HG02678 (cell line): Measurements from ENCODE around the gene MAN2A2.

Source experiments
- ATAC-seq: cut with Tn5 transposase; IDR thresholded peaks from one replicate; pipeline ENCODE4 v1.9.1; 2021; ENCODE audit warnings: mild to moderate bottlenecking, moderate library complexity; ENCODE audit not compliant: unreplicated experiment

Gene MAN2A2

DNA sequence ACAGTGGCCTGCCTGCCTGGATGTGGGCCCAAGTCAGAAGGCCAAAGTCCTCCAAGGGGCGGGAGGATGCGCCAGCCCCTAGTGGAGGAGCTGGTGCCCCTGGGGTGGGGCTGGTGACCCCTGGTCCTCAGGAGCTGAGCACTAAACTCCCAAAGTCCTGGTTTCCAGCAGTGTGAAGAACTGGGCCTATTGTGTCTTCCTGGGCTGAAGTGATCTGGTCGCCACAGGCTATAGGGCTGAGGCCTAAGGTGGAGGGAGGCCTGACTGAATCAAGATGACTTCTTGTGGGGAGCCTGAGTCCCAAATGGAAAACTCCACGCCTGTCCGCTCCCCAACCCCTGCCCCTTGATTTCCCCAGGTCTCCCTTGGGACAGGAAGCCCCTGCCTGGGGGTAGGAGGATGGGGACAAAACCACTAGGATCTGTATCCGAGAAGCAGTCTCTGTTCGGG is 19.6 kb upstream of the MAN2A2 start:
- no peak for ATAC-seq

DNA sequence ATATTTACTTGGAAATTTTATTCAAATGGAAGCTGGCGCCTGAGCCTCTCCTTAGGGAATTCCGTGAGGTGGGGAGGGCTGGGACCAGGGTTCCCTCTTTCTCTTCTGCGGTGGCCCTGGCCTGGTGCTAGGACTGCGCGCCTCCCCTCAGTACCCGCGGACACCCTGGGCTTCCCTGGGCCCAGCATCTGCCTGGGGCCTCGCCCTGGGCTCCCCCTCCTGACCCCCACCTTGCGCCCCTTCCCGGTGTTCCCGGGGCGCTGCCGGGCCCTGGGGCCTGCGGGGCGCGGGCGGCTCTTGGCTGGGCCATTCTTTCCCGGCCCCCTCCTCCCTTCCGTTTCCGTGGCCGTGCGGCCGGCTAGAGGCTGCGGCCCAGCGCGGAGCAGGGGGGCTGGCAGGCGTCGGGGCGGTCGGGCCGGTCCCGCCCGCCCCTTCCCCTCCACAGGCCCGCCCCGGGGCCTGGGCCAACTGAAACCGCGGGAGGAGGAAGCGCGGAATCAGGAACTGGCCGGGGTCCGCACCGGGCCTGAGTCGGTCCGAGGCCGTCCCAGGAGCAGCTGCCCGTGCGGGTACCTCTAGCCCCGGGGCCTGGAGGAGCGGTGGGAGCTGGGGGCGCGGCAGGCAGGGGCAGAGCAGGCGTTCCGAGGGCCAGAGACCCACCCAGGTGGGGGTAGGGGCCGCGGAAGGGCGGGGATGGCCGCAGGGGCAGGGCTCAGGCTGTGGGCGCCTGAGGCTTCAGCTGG is 19.0 kb upstream of the MAN2A2 start, which contains the start of gene FES:
Gene FES, plus strand, starts transcription at position 529 of the 743 bp plus-strand sequence. CDS start 542 bp downstream, outside the sequence.
- no peak for ATAC-seq

DNA sequence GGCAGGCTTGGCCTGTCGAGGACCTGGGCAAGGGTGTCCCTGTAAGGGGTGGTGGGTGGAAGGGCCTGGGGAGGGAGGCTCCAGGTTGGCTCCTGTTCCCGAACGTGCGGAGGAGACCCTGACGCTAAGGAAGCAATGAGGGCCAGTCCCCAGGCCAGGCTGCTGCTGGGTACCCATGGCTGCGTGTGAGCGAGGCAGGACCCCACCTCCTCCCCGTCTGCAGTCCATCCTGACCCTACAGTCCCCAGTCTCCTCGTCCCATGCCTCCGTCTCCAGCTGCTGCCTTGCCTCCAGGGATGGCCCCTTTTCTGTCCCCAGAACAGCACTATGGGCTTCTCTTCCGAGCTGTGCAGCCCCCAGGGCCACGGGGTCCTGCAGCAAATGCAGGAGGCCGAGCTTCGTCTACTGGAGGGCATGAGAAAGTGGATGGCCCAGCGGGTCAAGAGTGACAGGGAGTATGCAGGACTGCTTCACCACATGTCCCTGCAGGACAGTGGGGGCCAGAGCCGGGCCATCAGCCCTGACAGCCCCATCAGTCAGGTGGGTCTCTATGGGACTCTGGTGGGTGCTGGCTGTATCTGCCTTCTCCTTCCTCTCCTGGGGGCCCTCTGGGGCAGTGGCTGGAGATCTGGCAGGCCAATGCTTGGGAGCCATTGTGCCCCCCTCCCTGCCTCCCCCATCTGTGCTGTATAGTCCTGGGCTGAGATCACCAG is 18.2 kb upstream of the MAN2A2 start:
- no peak for ATAC-seq

DNA sequence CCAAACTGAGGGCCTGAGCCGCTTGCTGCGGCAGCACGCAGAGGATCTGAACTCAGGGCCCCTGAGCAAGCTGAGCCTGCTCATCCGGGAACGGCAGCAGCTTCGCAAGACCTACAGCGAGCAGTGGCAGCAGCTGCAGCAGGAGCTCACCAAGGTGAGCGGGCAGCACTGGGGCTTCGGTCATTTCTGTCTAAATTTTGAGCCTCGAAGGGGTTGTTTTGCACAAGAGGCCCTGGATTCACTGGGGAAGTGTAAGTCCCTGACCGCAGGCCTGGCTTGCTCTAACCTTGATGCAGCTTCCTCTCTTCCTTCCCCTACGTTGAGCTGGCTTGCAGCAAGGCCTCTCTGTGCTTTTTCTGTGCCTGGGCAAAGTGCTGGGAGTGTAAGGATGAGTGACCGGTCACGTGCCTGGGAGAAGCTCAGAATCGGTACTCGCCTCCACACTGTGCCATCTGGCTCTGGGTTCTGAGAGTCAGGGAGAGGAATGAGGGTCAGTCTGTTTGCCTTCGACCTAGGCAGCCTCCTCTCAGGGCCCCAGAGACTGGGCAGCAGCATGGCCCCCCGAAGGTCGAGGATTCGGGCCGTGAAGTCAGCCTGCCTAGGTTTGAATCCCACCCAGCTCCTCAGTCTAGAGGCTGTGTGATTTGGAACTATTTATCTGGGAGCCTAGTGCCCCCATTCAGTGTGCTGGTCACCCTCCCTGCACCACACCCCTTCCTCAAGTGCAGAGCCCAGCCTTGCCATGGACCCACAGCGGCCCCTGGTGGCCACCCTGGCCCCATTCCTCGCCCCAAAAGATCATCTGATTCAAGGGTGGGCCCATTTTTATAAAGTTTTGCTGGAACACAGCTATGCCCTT is 17.4 kb upstream of the MAN2A2 start:
- peak; percentile 45 for ATAC-seq

DNA sequence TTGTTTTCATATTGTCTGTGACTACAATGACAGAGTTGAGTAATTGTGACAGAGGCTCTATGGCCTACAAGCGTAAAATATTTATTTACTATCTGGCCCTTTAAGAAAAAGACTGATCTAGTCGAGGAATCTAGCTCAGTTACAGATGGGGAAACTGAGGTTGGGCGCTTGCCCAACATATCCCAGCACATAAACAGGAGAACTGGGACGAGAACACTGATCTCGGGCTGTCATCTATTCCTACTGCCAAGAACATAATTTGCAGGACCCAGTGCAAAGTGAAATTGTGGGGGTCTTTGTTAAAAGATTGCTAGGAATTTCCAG is 16.8 kb upstream of the MAN2A2 start:
- ATAC-seq: no peak

DNA sequence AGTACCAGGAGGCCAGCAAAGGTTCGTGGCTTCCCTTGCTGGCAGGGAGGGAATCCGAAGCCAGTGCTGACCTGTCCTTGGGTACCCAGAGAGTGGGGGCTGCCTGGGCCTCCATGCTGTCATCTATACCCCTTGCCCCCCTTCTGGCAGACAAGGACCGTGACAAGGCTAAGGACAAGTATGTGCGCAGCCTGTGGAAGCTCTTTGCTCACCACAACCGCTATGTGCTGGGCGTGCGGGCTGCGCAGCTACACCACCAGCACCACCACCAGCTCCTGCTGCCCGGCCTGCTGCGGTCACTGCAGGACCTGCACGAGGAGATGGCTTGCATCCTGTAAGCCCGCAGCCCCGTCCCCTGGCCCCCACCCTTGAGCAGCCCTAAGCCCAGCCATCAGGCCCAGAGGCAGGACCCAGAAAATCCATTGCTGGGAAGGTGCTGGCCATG is 16.0 kb upstream of the MAN2A2 start:
- ATAC-seq: no peak

DNA sequence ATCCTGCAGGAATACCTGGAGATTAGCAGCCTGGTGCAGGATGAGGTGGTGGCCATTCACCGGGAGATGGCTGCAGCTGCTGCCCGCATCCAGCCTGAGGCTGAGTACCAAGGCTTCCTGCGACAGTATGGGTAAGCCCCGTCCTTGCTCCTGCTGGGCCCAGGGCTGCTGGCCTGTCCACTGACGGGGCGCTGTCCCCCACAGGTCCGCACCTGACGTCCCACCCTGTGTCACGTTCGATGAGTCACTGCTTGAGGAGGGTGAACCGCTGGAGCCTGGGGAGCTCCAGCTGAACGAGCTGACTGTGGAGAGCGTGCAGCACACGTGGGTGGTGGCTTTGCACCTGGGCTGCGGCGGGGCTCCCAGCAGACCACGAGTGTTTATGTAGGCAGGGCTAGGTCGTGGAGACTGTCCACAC is 13.8 kb upstream of the MAN2A2 start:
- no peak for ATAC-seq

DNA sequence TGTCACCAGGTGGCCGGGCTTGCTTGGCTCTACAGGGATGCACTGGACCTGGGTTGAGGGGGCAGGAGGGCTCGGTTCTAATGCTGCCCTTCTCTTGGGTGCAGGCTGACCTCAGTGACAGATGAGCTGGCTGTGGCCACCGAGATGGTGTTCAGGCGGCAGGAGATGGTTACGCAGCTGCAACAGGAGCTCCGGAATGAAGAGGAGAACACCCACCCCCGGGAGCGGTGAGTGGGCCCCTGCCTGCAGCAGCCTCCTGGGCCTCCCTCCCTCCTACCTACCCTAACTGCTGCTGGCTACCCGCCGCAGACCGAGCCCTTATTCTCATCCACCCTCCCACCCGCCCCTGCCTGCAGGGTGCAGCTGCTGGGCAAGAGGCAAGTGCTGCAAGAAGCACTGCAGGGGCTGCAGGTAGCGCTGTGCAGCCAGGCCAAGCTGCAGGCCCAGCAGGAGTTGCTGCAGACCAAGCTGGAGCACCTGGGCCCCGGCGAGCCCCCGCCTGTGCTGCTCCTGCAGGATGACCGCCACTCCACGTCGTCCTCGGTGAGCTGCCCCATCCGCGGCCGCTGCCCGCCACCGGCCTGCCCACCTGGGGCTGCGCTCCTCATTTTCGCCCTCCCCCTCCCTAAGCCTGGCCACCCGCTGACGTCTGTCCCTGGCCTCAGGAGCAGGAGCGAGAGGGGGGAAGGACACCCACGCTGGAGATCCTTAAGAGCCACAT is 13.2 kb upstream of the MAN2A2 start:
- ATAC-seq: no peak

DNA sequence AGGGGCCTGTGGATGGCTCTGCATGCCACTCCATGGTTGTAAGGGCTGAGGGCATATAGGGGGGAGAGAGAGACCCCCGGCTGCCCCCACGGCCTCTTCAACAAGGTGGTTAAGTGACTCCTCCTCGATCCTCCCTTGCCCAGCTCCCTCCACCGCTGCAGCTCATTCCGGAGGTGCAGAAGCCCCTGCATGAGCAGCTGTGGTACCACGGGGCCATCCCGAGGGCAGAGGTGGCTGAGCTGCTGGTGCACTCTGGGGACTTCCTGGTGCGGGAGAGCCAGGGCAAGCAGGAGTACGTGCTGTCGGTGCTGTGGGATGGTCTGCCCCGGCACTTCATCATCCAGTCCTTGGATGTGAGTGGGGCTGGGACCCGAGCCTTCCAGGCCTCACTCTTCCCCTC is 12.3 kb upstream of the MAN2A2 start:
- ATAC-seq: no peak

DNA sequence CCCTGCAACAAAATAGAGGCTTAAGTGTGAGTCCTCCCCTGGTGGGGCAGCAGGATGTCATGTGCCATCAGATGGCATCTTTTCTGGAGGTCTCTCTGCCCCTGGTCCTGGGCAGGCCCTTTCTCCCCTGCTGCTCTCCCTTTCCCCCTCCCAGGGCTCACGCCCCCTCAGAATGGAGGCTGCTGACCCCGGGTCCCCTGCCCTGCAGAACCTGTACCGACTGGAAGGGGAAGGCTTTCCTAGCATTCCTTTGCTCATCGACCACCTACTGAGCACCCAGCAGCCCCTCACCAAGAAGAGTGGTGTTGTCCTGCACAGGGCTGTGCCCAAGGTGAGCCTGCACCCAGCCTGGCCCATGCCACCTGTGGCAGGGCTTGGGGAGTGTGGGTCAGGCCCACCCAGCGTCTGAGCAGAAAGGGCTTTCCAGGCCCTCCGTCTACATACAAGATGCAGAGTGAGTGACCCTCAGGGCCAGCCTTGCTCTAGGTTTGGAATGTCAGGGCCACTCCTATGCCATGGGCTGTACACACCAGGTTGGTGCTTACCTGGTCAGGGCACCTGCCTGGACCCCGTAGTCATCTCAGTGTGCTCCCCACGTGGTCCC is 11.7 kb upstream of the MAN2A2 start:
- no peak for ATAC-seq

DNA sequence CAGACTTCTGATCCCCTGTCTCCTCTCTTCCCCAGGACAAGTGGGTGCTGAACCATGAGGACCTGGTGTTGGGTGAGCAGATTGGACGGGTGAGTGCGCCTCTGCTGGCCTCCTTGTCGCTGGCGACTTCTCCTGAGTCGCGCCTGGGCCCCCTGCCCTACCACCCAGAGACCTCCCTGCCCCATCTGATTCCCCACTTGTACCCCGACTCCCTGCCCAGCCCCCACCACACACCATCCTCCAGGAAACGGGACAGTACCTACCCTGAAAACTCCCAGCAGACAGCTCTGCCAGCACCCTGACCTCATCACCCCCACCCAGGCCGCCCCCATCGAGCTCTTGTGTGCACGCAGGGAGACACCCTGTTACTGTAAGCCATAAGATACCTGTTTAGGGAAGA is 11.1 kb upstream of the MAN2A2 start:
- no peak for ATAC-seq

DNA sequence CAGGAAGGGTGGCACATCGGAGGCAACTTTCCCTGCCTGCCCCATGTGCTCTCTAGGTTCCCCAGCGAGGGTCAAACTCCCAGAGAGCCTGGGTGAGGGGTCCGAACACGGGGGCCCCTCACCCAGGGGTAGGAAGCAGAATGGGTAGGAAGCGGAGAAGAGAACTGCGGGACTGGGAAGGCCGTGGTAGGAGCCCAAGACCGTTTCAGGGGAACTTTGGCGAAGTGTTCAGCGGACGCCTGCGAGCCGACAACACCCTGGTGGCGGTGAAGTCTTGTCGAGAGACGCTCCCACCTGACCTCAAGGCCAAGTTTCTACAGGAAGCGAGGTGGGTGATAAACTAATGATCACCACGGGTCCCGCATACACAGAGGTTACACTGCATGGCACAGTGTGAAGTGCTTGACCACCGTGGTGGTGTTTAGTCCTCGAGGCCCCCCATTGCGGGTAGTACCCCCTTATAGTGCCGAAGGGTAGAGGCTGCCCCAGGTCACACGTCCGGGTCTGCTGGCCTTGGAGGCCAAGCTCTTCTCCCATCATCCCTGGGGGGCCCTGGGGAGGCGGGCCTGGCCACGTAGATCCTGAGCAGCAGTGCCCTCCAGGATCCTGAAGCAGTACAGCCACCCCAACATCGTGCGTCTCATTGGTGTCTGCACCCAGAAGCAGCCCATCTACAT is 10.5 kb upstream of the MAN2A2 start:
- ATAC-seq: no peak

DNA sequence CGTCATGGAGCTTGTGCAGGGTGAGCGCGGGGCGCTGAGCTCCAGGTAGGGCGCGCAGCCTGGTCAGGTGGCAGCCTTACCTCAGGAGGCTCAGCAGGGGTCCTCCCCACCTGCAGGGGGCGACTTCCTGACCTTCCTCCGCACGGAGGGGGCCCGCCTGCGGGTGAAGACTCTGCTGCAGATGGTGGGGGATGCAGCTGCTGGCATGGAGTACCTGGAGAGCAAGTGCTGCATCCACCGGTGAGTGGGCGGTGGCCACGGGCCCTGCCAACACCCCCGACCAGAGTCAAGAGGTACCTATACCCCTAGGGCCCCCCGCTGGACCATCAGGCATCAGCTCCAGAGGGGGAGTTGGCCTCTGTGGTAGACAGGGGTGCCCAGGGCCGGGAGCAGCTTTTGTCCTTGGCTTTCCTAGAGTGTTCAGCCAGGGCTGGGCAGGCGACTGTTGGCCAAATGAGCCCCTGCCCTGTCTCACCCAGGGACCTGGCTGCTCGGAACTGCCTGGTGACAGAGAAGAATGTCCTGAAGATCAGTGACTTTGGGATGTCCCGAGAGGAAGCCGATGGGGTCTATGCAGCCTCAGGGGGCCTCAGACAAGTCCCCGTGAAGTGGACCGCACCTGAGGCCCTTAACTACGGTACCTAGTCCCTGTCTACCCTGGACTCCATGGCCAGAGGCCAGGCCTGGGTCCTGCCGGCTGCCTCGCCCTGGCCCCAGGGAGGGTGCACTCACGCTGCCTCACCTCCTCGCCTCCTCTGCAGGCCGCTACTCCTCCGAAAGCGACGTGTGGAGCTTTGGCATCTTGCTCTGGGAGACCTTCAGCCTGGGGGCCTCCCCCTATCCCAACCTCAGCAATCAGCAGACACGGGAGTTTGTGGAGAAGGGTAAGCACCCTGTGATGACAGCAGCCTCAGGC is 9.7 kb upstream of the MAN2A2 start:
- ATAC-seq: no peak

DNA sequence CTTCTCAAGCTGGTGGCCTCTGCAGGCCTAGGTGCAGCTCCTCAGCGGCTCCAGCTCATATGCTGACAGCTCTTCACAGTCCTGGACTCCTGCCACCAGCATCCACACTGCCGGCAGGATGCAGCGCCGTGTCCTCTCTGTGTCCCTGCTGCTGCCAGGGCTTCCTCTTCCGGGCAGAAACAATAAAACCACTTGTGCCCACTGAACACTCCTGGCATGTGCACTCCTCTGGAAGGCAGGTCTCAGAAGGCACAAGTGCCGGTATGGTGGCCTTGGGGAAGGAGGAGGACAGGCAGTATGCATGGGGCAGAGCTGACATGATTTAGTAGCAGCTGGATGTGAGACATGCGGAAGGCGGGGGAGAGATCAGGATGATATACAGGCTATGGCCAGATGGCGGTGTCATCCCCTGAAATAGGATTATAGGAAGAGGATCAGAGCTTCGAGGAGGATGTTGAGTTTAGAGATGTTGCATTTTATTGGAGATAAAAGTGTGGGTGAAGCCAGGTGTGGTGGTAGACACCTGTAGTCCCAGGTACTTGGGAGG is 7.5 kb upstream of the MAN2A2 start:
- ATAC-seq: no peak

DNA sequence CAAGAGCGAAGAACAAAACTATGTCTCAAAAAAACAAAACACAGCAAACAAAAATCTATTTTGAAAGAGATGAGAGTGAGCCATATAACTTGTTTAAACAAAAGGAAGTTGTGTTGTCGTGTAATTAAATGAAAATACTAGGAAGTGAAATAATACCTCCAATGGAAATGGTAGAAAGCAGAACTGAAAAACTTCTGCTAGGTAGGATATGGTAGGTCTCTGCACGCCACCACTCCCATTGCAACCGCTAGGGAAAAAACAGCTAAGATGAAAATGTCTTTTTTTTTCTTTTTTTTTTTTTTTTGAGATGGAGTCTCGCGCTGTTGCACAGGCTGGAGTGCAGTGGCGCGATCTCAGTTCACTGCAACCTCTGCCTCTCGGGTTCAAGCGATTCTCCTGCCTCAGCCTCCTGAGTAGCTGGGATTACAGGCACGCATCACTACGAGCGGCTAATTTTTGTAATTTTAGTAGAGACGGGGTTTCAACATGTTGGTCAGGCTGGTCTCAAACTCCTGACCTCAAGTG is 5.9 kb upstream of the MAN2A2 start:
- peak; percentile 45 for ATAC-seq

DNA sequence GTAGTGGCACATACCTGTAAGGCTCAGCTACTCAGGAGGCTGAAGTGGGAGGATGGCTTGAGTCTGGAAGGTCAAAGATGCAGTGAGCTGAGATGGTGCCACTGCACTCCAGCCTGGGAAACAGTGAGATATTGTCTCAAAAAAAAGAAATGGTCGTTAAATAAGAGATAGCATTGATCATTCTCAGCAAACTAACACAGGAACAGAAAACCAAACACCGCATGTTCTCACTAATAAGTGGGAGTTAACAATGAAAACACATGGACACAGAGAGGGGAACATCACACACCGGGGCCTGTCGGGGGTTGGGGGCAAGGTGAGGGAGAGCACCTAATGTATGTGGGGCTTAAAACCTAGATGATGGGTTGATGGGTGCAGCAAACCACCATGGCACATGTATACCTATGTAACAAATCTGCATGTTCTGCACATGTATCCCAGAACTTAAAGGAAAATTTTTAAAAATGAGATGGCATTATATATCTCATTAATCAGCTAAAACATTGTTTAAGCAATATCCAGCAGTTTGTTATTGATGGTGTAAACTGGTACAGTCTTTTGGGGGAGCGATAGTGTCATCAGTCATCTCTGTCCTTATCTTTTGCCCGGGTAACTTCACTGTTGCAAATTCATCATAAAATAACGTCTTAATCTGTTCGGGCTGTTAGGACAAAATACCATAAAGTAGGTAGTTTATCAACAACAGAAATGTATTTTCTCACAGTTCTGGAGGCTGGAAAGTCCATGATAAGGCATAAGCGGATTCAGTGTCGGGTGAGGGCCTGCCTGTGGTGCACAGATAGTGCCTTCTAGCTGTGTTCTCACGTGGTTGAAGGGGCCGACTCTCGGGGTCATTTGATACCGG is 1.7 kb upstream of the MAN2A2 start:
- no peak for ATAC-seq
